DND-41 (cell line): Measurements from ENCODE around the gene ZDHHC14.

Source experiments
- EZH2 ChIP-seq: IDR thresholded peaks from 3 replicates; pipeline ENCODE4 v1.6.1; 2012; ENCODE audit warnings: borderline replicate concordance, low read depth, mild to moderate bottlenecking, moderate library complexity, low read length, inconsistent platforms; ENCODE audit not compliant: severe bottlenecking
- TF ChIP-seq, protein P1 (sequence below): IDR thresholded peaks from 2 replicates; pipeline ENCODE4 v1.5.1; 2012; ENCODE audit warnings: borderline replicate concordance, low read length, moderate library complexity, mild to moderate bottlenecking; ENCODE audit not compliant: poor library complexity, severe bottlenecking; ENCODE audit errors: extremely low read depth

DNA sequence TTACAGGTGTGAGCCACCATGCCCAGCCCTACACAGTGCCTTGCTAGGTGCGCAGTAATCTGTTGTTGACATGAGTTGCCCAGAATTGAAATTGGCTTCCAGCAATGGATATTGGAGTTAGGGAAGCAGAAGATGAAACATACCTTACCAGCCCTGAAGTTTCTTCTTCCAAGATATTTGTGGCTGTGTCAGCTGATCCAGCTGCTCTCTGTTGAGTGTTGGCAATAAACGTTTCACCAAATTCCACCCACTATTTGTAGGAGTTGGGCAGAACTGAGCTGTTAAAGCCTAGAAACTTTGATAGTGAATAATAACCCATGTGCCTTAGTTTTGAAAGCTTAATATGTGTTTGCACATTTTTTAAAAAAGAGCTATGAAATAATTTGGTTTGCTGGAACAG, 223.8 kb downstream of the ZDHHC14 start:
- TF ChIP-seq, protein P1, sequence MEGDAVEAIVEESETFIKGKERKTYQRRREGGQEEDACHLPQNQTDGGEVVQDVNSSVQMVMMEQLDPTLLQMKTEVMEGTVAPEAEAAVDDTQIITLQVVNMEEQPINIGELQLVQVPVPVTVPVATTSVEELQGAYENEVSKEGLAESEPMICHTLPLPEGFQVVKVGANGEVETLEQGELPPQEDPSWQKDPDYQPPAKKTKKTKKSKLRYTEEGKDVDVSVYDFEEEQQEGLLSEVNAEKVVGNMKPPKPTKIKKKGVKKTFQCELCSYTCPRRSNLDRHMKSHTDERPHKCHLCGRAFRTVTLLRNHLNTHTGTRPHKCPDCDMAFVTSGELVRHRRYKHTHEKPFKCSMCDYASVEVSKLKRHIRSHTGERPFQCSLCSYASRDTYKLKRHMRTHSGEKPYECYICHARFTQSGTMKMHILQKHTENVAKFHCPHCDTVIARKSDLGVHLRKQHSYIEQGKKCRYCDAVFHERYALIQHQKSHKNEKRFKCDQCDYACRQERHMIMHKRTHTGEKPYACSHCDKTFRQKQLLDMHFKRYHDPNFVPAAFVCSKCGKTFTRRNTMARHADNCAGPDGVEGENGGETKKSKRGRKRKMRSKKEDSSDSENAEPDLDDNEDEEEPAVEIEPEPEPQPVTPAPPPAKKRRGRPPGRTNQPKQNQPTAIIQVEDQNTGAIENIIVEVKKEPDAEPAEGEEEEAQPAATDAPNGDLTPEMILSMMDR, result no peak
- no peak for TF ChIP-seq EZH2
